DMS 273 (cell line): ENCODE data around the gene NEK2.
A peak's percentile ranks its signal among the peaks of the same experiment; 100 is the strongest.
"Not testable (repeated sequence)": the region's sequence is repeated elsewhere in the genome, so short reads cannot be mapped to it uniquely, and the experiment has no call there.

ENCODE experiments used
- DNase-seq: peaks from one replicate; lab custom pipeline; 2025; ENCODE audit not compliant: unreplicated experiment; lab: John Stamatoyannopoulos, UW

NEK2 gene

GRCh38 chr1:211634461-211634860, 41.0 kb downstream of the NEK2 start:
- no peak for DNase-seq

GRCh38 chr1:211633524-211633846, 41.9 kb downstream of the NEK2 start:
- DNase-seq: peak; percentile 50

- peak; percentile 62 for DNase-seq
Observed at GRCh38 chr1:211632808-211633523, 42.5 kb downstream of the NEK2 start.

GRCh38 chr1:211632117-211632807, 43.2 kb downstream of the NEK2 start:
- DNase-seq: no peak

- no peak for DNase-seq
Observed at GRCh38 chr1:211631168-211631567, 44.3 kb downstream of the NEK2 start.

GRCh38 chr1:211630236-211631081, 45.0 kb downstream of the NEK2 start:
- peak; percentile 34 for DNase-seq

GRCh38 chr1:211628417-211628816, 47.0 kb downstream of the NEK2 start:
- peak; percentile 56 for DNase-seq

- DNase-seq: no peak
Observed at GRCh38 chr1:211627259-211627658, 48.2 kb downstream of the NEK2 start.

- DNase-seq: not testable (repeated sequence)
Observed at GRCh38 chr1:211625866-211626265, 49.6 kb downstream of the NEK2 start.

GRCh38 chr1:211625040-211625439, 50.4 kb downstream of the NEK2 start:
- DNase-seq: peak; percentile 48

GRCh38 chr1:211623515-211623914, 51.9 kb downstream of the NEK2 start:
- DNase-seq: no peak

GRCh38 chr1:211621447-211622198, 53.8 kb downstream of the NEK2 start:
- no peak for DNase-seq

- no peak for DNase-seq
Observed at GRCh38 chr1:211620097-211620496, 55.3 kb downstream of the NEK2 start.

GRCh38 chr1:211619033-211619996, 56.1 kb downstream of the NEK2 start:
- DNase-seq: no peak

- no peak for DNase-seq
Observed at GRCh38 chr1:211616965-211617297, 58.5 kb downstream of the NEK2 start.

- DNase-seq: no peak
Observed at GRCh38 chr1:211616231-211616964, 59.0 kb downstream of the NEK2 start.

GRCh38 chr1:211614615-211615014, 60.8 kb downstream of the NEK2 start:
- no peak for DNase-seq

GRCh38 chr1:211613951-211614350, 61.5 kb downstream of the NEK2 start:
- DNase-seq: peak; percentile 16
